H9 (cell line): ENCODE results near the gene PNPLA7. TPM values are rescaled to one million over a fixed set of nuclear protein-coding genes. Genes with fewer than 3 reads are reported as not detected.
"Not testable (repeated sequence)": the region's sequence is repeated elsewhere in the genome, so short reads cannot be mapped to it uniquely, and the experiment has no call there.

Experiments used
- DNase-seq: peaks from one replicate; pipeline ENCODE4 v3.0.0-alpha.2; 2017
- H2AFZ ChIP-seq: one replicate; pipeline ENCODE4 v1.6.1; 2013; ENCODE audit warnings: mild to moderate bottlenecking, low read length, control low read depth, moderate library complexity
- H2AK5ac ChIP-seq: 2 replicates; pipeline ENCODE4 v1.6.1; 2013; ENCODE audit warnings: low read length, control low read depth, mixed read lengths; ENCODE audit not compliant: insufficient read length
- H2BK120ac ChIP-seq: one replicate; pipeline ENCODE4 v1.6.1; 2013; ENCODE audit warnings: low read depth, mild to moderate bottlenecking, low read length, control low read depth, inconsistent platforms; ENCODE audit not compliant: poor library complexity, severe bottlenecking
- H2BK12ac ChIP-seq: 2 replicates; pipeline ENCODE4 v1.6.1; 2013; ENCODE audit warnings: low read length, control low read depth, mixed read lengths, low read depth; ENCODE audit not compliant: insufficient read length
- H2BK15ac ChIP-seq: 2 replicates; pipeline ENCODE4 v1.6.1; 2013; ENCODE audit warnings: low read depth, low read length, control low read depth
- H2BK20ac ChIP-seq: one replicate; pipeline ENCODE4 v1.6.1; 2013; ENCODE audit warnings: low read depth, mild to moderate bottlenecking, low read length, control low read depth, inconsistent platforms; ENCODE audit not compliant: poor library complexity, severe bottlenecking
- H2BK5ac ChIP-seq: 2 replicates; pipeline ENCODE4 v1.6.1; 2013; ENCODE audit warnings: low read length, control low read depth, mixed read lengths; ENCODE audit not compliant: insufficient read length
- H3K14ac ChIP-seq: 2 replicates; pipeline ENCODE4 v1.6.1; 2013; ENCODE audit warnings: low read length, control low read depth; ENCODE audit not compliant: insufficient read depth
- H3K18ac ChIP-seq: 2 replicates; pipeline ENCODE4 v1.6.1; 2013; ENCODE audit warnings: low read depth, mild to moderate bottlenecking, mixed read lengths, low read length, control low read depth; ENCODE audit not compliant: insufficient read length
- H3K23ac ChIP-seq: 2 replicates; pipeline ENCODE4 v1.6.1; 2013; ENCODE audit warnings: low read length, control low read depth, mixed read lengths, low read depth; ENCODE audit not compliant: insufficient read length
- H3K23me2 ChIP-seq: 2 replicates; pipeline ENCODE4 v1.6.1; 2013; ENCODE audit warnings: low read depth, mild to moderate bottlenecking, mixed read lengths, low read length, control low read depth; ENCODE audit not compliant: insufficient read length, poor library complexity, severe bottlenecking
- H3K27ac ChIP-seq: 2 replicates; pipeline ENCODE4 v1.5.1; 2013; ENCODE audit warnings: low read length, control low read depth, mixed read lengths, low read depth; ENCODE audit not compliant: insufficient read length
- H3K27me3 ChIP-seq: 2 replicates; pipeline ENCODE4 v1.6.1; 2013; ENCODE audit warnings: low read length, control low read depth, inconsistent platforms; ENCODE audit not compliant: insufficient read depth
- H3K4ac ChIP-seq: 2 replicates; pipeline ENCODE4 v1.6.1; 2013; ENCODE audit warnings: low read depth, mild to moderate bottlenecking, control low read depth, inconsistent platforms, low read length, moderate library complexity
- H3K4me1 ChIP-seq: 2 replicates; pipeline ENCODE4 v1.6.1; 2013; ENCODE audit warnings: low read length, control low read depth, inconsistent platforms; ENCODE audit not compliant: insufficient read depth
- H3K4me2 ChIP-seq: 2 replicates; pipeline ENCODE4 v1.6.1; 2013; ENCODE audit warnings: low read length, control low read depth, mixed read lengths; ENCODE audit not compliant: insufficient read length, insufficient read depth
- H3K56ac ChIP-seq: 2 replicates; pipeline ENCODE4 v1.6.1; 2013; ENCODE audit warnings: low read depth, mild to moderate bottlenecking, mixed read lengths, low read length, control low read depth; ENCODE audit not compliant: insufficient read length
- H3K79me1 ChIP-seq: 2 replicates; pipeline ENCODE4 v1.6.1; 2013; ENCODE audit warnings: low read depth, mild to moderate bottlenecking, moderate library complexity, low read length, control low read depth, inconsistent platforms; ENCODE audit not compliant: insufficient read depth, poor library complexity, severe bottlenecking
- H3K79me2 ChIP-seq: 2 replicates; pipeline ENCODE4 v1.6.1; 2013; ENCODE audit warnings: low read length, control low read depth, inconsistent platforms; ENCODE audit not compliant: insufficient read depth
- H3K9ac ChIP-seq: 2 replicates; pipeline ENCODE4 v1.6.1; 2013; ENCODE audit warnings: low read length, control low read depth, mixed read lengths; ENCODE audit not compliant: insufficient read length; ENCODE audit errors: extremely low read depth
- H3K9me3 ChIP-seq: one replicate; pipeline ENCODE4 v1.6.1; 2013; ENCODE audit warnings: low read depth, low read length, inconsistent platforms; ENCODE audit not compliant: control insufficient read depth
- H3T11ph ChIP-seq: one replicate; pipeline ENCODE4 v1.6.1; 2013; ENCODE audit warnings: mild to moderate bottlenecking, low read length, control low read depth, inconsistent platforms
- H4K20me1 ChIP-seq: one replicate; pipeline ENCODE4 v1.6.1; 2013; ENCODE audit not compliant: control insufficient read depth, insufficient read length, insufficient read depth
- H4K5ac ChIP-seq: 2 replicates; pipeline ENCODE4 v1.6.1; 2013; ENCODE audit warnings: low read depth, mild to moderate bottlenecking, mixed read lengths, low read length, control low read depth; ENCODE audit not compliant: insufficient read length
- H4K8ac ChIP-seq: replicated peaks from 2 replicates; pipeline ENCODE4 v1.6.1; 2013; ENCODE audit warnings: low read length, control low read depth, mixed read lengths, low read depth; ENCODE audit not compliant: insufficient read length
- H4K91ac ChIP-seq: 2 replicates; pipeline ENCODE4 v1.6.1; 2013; ENCODE audit warnings: low read depth, mild to moderate bottlenecking, moderate library complexity, mixed read lengths, low read length, control low read depth; ENCODE audit not compliant: insufficient read length
- H3K27ac Mint-ChIP-seq, 3 experiments: 2 replicates in 2 of 3; 3 replicates in 1 of 3; pipeline ENCODE4 v1.8.0; 2020 to 2021; ENCODE audit warnings: mixed read lengths in 3 of 3, mild to moderate bottlenecking in 1 of 3, moderate library complexity in 1 of 3
- H3K27me3 Mint-ChIP-seq: 2 replicates; pipeline ENCODE4 v1.8.0; 2021; ENCODE audit warnings: low read depth, mild to moderate bottlenecking, moderate library complexity, mixed read lengths
- H3K36me3 Mint-ChIP-seq, 3 experiments: 2 replicates in 2 of 3; 3 replicates in 1 of 3; pipeline ENCODE4 v1.8.0; 2020 to 2021; ENCODE audit warnings: low read depth in 3 of 3, mixed read lengths in 3 of 3; ENCODE audit not compliant: insufficient read depth in 1 of 3
- H3K4me1 Mint-ChIP-seq, 2 experiments: 2 replicates each; pipeline ENCODE4 v1.8.0; 2020; ENCODE audit warnings: mixed read lengths in 2 of 2
- H3K4me3 Mint-ChIP-seq, 2 experiments: 2 replicates in 1 of 2; 3 replicates in 1 of 2; pipeline ENCODE4 v1.8.0; 2020 to 2021; ENCODE audit warnings: mild to moderate bottlenecking in 2 of 2, mixed read lengths in 2 of 2, moderate library complexity in 1 of 2
- H3K9me3 Mint-ChIP-seq, 2 experiments: 2 replicates in 1 of 2; 3 replicates in 1 of 2; pipeline ENCODE4 v1.8.0; 2020; ENCODE audit warnings: mild to moderate bottlenecking in 2 of 2, mixed read lengths in 2 of 2, moderate library complexity in 1 of 2
- CTCF ChIP-seq: fragments of 200-600 bp; sonication (generic); conservative IDR thresholded peaks from 3 replicates; pipeline ENCODE4 v1.8.0; 2021; ENCODE audit warnings: antibody characterized with exemption, mild to moderate bottlenecking
- WGBS: extraction: QIAGEN DNeasy Blood & Tissue Kit; methylation state at CpG from one replicate; pipeline ENCODE4 v1.1.7; 2013; ENCODE audit warnings: missing lambda C conversion rate, low lambda C conversion rate, mixed read lengths; ENCODE audit not compliant: insufficient read length; ENCODE audit errors: extremely low coverage; 5-methylcytosine and 5-hydroxymethylcytosine counted together
- total RNA-seq: library from RNA; stranded (reverse); gene quantifications from 2 replicates; pipeline ENCODE4 v1.2.1, GENCODE V29; 2021

The PNPLA7 gene
- total RNA-seq, 1 experiment from 2014 or later, result 1.8 TPM

DNA sequence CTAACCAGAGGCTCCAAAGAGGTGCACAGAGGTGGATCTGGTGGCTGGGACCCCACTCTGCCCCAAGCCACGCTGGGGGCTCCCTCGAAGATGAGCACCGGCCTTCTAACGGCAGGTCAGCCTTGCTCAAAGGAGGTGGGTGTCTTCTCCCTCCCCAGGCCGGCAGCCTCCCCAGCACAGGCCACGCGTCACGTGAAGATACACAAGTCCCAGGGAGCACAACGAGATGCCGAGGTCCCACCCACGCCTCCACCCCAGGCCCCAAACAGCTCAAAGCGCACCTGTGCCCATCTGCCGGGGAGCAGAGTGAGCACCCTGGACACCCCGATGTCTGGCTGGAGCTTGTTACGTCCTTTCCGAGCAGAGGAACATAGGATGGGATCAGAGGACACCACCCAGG, 12.1 kb downstream of the PNPLA7 start:
- H3K27ac ChIP-seq, result no peak overlapping the region
- no peaks in the 10 kb centered on the region for H3K4me1 ChIP-seq
- H2AK5ac ChIP-seq, result no peak overlapping the region
- H3K79me1 ChIP-seq, result no peaks in the 10 kb centered on the region
- H3K14ac ChIP-seq, result no peak overlapping the region
- peaks cover 4 to 8% (median 5%) of the 10 kb centered on the region in 3 experiments; a peak in 5 of 7 replicates for H3K36me3 Mint-ChIP-seq
- H3K23ac ChIP-seq, result no peak overlapping the region
- no peak overlapping the region for H3K4me3 Mint-ChIP-seq
- peaks cover 10 to 21% of the 10 kb centered on the region in 2 experiments for H3K9me3 Mint-ChIP-seq
- no peak overlapping the region for H2BK120ac ChIP-seq
- no peak overlapping the region for H3K4ac ChIP-seq
- no peak overlapping the region for H4K8ac ChIP-seq
- H4K20me1 ChIP-seq, result peaks cover under 1% of the 10 kb centered on the region
- H2BK5ac ChIP-seq, result no peak overlapping the region
- H2BK20ac ChIP-seq, result no peak overlapping the region
- no peak overlapping the region for H3K18ac ChIP-seq
- peaks cover 5 to 7% of the 10 kb centered on the region in 2 experiments for H3K4me1 Mint-ChIP-seq
- peaks cover 2% of the 10 kb centered on the region for H3K23me2 ChIP-seq
- WGBS, result no CpG with 5 or more reads among the region's 16 CpGs
- H2BK15ac ChIP-seq, result no peak overlapping the region
- H3K4me2 ChIP-seq, result no peak overlapping the region
- H2AFZ ChIP-seq, result no peak overlapping the region
- no peak overlapping the region for H3T11ph ChIP-seq
- no peak overlapping the region; a peak in 1 of 7 replicates for H3K27ac Mint-ChIP-seq
- TF ChIP-seq CTCF, result no peak
- no peaks in the 10 kb centered on the region for H3K27me3 ChIP-seq
- no peak overlapping the region for H4K91ac ChIP-seq
- DNase-seq, result no peak
- H3K56ac ChIP-seq, result no peak overlapping the region
- H3K79me2 ChIP-seq, result no peaks in the 10 kb centered on the region
- H3K9me3 ChIP-seq, result no peaks in the 10 kb centered on the region
- H2BK12ac ChIP-seq, result no peak overlapping the region
- H3K27me3 Mint-ChIP-seq, result peaks cover 5% of the 10 kb centered on the region
- no peak overlapping the region for H4K5ac ChIP-seq
- no peak overlapping the region for H3K9ac ChIP-seq

- H3K27ac Mint-ChIP-seq, H2BK15ac ChIP-seq, H2BK120ac ChIP-seq, H3K9ac ChIP-seq, H3K36me3 Mint-ChIP-seq, H4K20me1 ChIP-seq, DNase-seq, H3K18ac ChIP-seq, H3K79me2 ChIP-seq, H4K5ac ChIP-seq, H3K56ac ChIP-seq, H3K27me3 ChIP-seq, H2AFZ ChIP-seq, H3K4me1 ChIP-seq, H4K8ac ChIP-seq, H3K27me3 Mint-ChIP-seq, H2BK20ac ChIP-seq, H3K27ac ChIP-seq, H3K23me2 ChIP-seq, H3K9me3 ChIP-seq, H3K23ac ChIP-seq, H3K4ac ChIP-seq, H3K79me1 ChIP-seq, H2BK5ac ChIP-seq, H3K14ac ChIP-seq, H2BK12ac ChIP-seq, H3T11ph ChIP-seq, H3K4me2 ChIP-seq, H3K4me1 Mint-ChIP-seq, H4K91ac ChIP-seq, H2AK5ac ChIP-seq, H3K4me3 Mint-ChIP-seq: not testable (repeated sequence)
- H3K9me3 Mint-ChIP-seq, result peaks cover 10 to 24% of the 10 kb centered on the region in 2 experiments
- no CpG with 5 or more reads among the region's 16 CpGs for whole genome bisulfite sequencing
These were observed 13.5 kb downstream of the PNPLA7 start for GRCh38 chr9:137536594-137537131.
